Thyroid gland (tissue), 4 donors: ENCODE results near the gene PLAGL2. TPM values are rescaled to one million over a fixed set of nuclear protein-coding genes. Genes with fewer than 3 reads are reported as not detected.
"Not testable (repeated sequence)": the region's sequence is repeated elsewhere in the genome, so short reads cannot be mapped to it uniquely, and the experiment has no call there.

ENCODE experiments used
- DNase-seq, 2 donors: peaks; one replicate each; pipeline ENCODE4 v3.0.0-alpha.2; 2019
- H3K27ac ChIP-seq, 3 donors: fragments of 200-600 bp; sonication (generic); 1 replicate in 2 of 3; 2 replicates in 1 of 3; pipeline ENCODE4 v1.5.1; 2016 to 2019; ENCODE audit warnings: mild to moderate bottlenecking in 1 of 3, moderate library complexity in 1 of 3
- H3K27me3 ChIP-seq: fragments of 200-600 bp; sonication (generic); one replicate; pipeline ENCODE4 v1.5.1; 2019
- H3K36me3 ChIP-seq, 2 donors: fragments of 200-600 bp; sonication (generic); one replicate each; pipeline ENCODE4 v1.5.1; 2016 to 2019
- H3K4me1 ChIP-seq, 2 donors: fragments of 200-600 bp; sonication (generic); one replicate each; pipeline ENCODE4 v1.5.1; 2017 to 2019
- H3K4me3 ChIP-seq, 3 donors: fragments of 200-600 bp; sonication (generic); replicated peaks in 1 of 3; 1 replicate in 2 of 3; 2 replicates in 1 of 3; pipeline ENCODE4 v1.5.1; 2016; ENCODE audit warnings: mild to moderate bottlenecking in 1 of 3
- H3K9me3 ChIP-seq: fragments of 200-600 bp; sonication (generic); one replicate; pipeline ENCODE4 v1.5.1; 2017
- CTCF ChIP-seq, 6 experiments: fragments of 200-600 bp in 3 of 6; fragments of 450-650 bp in 3 of 6; sonication (generic) in 3 of 6; IDR thresholded peaks; one replicate each; pipeline ENCODE4 v1.5.1; 2016 to 2019; ENCODE audit warnings: antibody characterized with exemption in 6 of 6, mild to moderate bottlenecking in 2 of 6, inconsistent platforms in 1 of 6, moderate library complexity in 1 of 6
- POLR2A ChIP-seq, 2 donors: fragments of 450-650 bp; IDR thresholded peaks; one replicate each; pipeline ENCODE4 v1.6.1; 2017; ENCODE audit warnings: antibody characterized with exemption in 2 of 2, mild to moderate bottlenecking in 2 of 2, moderate library complexity in 1 of 2
- WGBS, 2 donors: methylation state at CpG; one replicate each; pipeline ENCODE4 v1.1.5; 2017; 5-methylcytosine and 5-hydroxymethylcytosine counted together
- intact Hi-C: fragments of 100-400 bp; cut with DNase I; formaldehyde crosslinking; loops from one replicate; pipeline ENCODE4 v1.15.1; 2023
- total RNA-seq, 4 donors: library from RNA; depleted of rRNA; stranded (reverse); fragments of >200 nt; gene quantifications; one replicate each; pipeline ENCODE4 v1.2.3, GENCODE V29; 2016

PLAGL2 gene
- total RNA-seq, 4 donors from 2014 or later = 6.5 to 11.7 (median 7.3) TPM

- 76 to 85% methylated on average over 5 of the region's 5 CpGs for WGBS, 2 donors
- intact Hi-C loops = no loop called here
These were observed 40.5 kb upstream of the PLAGL2 start for GRCh38 chr20:32248043-32248442.

GRCh38 chr20:32246208-32246607 is 38.7 kb upstream of the PLAGL2 start:
- WGBS, 2 donors = 93 to 96% methylated on average over 5 of the region's 5 CpGs

More at GRCh38 chr20:32248043-32248442, 40.5 kb upstream of the PLAGL2 start:
- no peak for TF ChIP-seq POLR2A (IDR thresholded peaks at IDR 0.05)
- TF ChIP-seq CTCF (IDR thresholded peaks at IDR 0.05) = no peak
- H3K27me3 ChIP-seq = no peaks in the 10 kb centered on the region
- no peaks in the 10 kb centered on the region for H3K36me3 ChIP-seq
- no peaks in the 10 kb centered on the region for H3K4me1 ChIP-seq
- no peak for DNase-seq
- H3K9me3 ChIP-seq = no peaks in the 10 kb centered on the region
- no peak overlapping the region for H3K27ac ChIP-seq
- H3K4me3 ChIP-seq = no peak overlapping the region

GRCh38 chr20:32244959-32245358 is 37.4 kb upstream of the PLAGL2 start:
- Histone ChIP-seq H3K27me3 (no peaks in the 10 kb centered on the region), H3K4me3 (no peak overlapping the region), H3K36me3 (no peaks in the 10 kb centered on the region), H3K9me3 (no peaks in the 10 kb centered on the region), H3K4me1 (peaks cover 4 to 11% of the 10 kb centered on the region in 2 donors), H3K27ac (no peak overlapping the region)
- TF ChIP-seq POLR2A (IDR thresholded peaks at IDR 0.05) = no peak
- TF ChIP-seq CTCF (IDR thresholded peaks at IDR 0.05) = no peak
- WGBS, 2 donors = 88 to 90% methylated on average over 4 of the region's 4 CpGs
- intact Hi-C loops = no loop called here
- DNase-seq = no peak

More at GRCh38 chr20:32246208-32246607, 38.7 kb upstream of the PLAGL2 start:
- H3K4me3 ChIP-seq, H3K27me3 ChIP-seq, H3K9me3 ChIP-seq, H3K36me3 ChIP-seq, H3K4me1 ChIP-seq, H3K27ac ChIP-seq, intact Hi-C loops, DNase-seq: not testable (repeated sequence)

GRCh38 chr20:32244150-32244823 is 36.7 kb upstream of the PLAGL2 start:
- 86 to 89% methylated on average over 6 of the region's 6 CpGs for WGBS, 2 donors
- Histone ChIP-seq H3K27ac (no peak overlapping the region), H3K36me3 (no peaks in the 10 kb centered on the region), H3K27me3 (no peaks in the 10 kb centered on the region), H3K4me3 (no peak overlapping the region), H3K4me1 (peaks cover 11 to 17% of the 10 kb centered on the region in 2 donors), H3K9me3 (no peaks in the 10 kb centered on the region)
- DNase-seq = no peak
- intact Hi-C loops = no loop called here
- TF ChIP-seq CTCF (IDR thresholded peaks at IDR 0.05) (no peak), POLR2A (IDR thresholded peaks at IDR 0.05) (no peak)

GRCh38 chr20:32241807-32242206 is 34.3 kb upstream of the PLAGL2 start:
- H3K4me1 ChIP-seq = peaks cover 29 to 41% of the 10 kb centered on the region in 2 donors
- WGBS, 2 donors = 89 to 100% methylated on average over 3 to 4 of the region's 4 CpGs
- H3K9me3 ChIP-seq = no peaks in the 10 kb centered on the region
- no peaks in the 10 kb centered on the region for H3K27me3 ChIP-seq
- DNase-seq = no peak
- H3K27ac ChIP-seq = no peak overlapping the region
- H3K4me3 ChIP-seq = no peak overlapping the region
- H3K36me3 ChIP-seq = no peaks in the 10 kb centered on the region
- TF ChIP-seq CTCF (IDR thresholded peaks at IDR 0.05) (no peak), POLR2A (IDR thresholded peaks at IDR 0.05) (no peak)
- intact Hi-C loops = no loop called here
